GM06990 (cell line): ENCODE measurements around the gene CLCA4.

ENCODE experiments used
- DNase-seq: peaks from one replicate; pipeline ENCODE4 v3.0.0-alpha.2; 2011; ENCODE audit not compliant: insufficient read length; ENCODE audit errors: extremely low read depth
- H3K27me3 ChIP-seq: replicated peaks from 2 replicates; pipeline ENCODE4 v1.6.0; 2011; ENCODE audit warnings: low read length; ENCODE audit not compliant: control insufficient read depth, insufficient read depth
- H3K36me3 ChIP-seq: 2 replicates; pipeline ENCODE4 v1.5.1; 2011; ENCODE audit warnings: low read length; ENCODE audit not compliant: control insufficient read depth, insufficient read depth
- H3K4me3 ChIP-seq: replicated peaks from 2 replicates; pipeline ENCODE4 v1.5.1; 2011; ENCODE audit warnings: low read depth, mild to moderate bottlenecking, control low read depth, low read length
- CTCF ChIP-seq: IDR thresholded peaks from 2 replicates; pipeline ENCODE4 v1.5.1; 2011; ENCODE audit warnings: low read length, control low read depth, mild to moderate bottlenecking, inconsistent platforms; ENCODE audit not compliant: insufficient read depth, poor library complexity, severe bottlenecking

CLCA4 gene

GRCh38 chr1:86530211-86530845, 16.6 kb upstream of the CLCA4 start:
- Histone ChIP-seq H3K4me3 (no peak overlapping the region), H3K36me3 (no peaks in the 10 kb centered on the region), H3K27me3 (no peaks in the 10 kb centered on the region)
- DNase-seq = no peak
- TF ChIP-seq CTCF = no peak

- no peak overlapping the region for H3K4me3 ChIP-seq
- H3K27me3 ChIP-seq = no peaks in the 10 kb centered on the region
- H3K36me3 ChIP-seq = no peaks in the 10 kb centered on the region
- TF ChIP-seq CTCF = no peak
- no peak for DNase-seq
Measured at GRCh38 chr1:86537928-86538695, 8.8 kb upstream of the CLCA4 start.

- H3K27me3 ChIP-seq = no peaks in the 10 kb centered on the region
- no peaks in the 10 kb centered on the region for H3K36me3 ChIP-seq
- TF ChIP-seq CTCF = no peak
- DNase-seq = no peak
- no peak overlapping the region for H3K4me3 ChIP-seq
Measured at GRCh38 chr1:86538775-86539174, 8.1 kb upstream of the CLCA4 start.

- no peak for TF ChIP-seq CTCF
- Histone ChIP-seq H3K27me3 (no peaks in the 10 kb centered on the region), H3K4me3 (no peak overlapping the region), H3K36me3 (no peaks in the 10 kb centered on the region)
- DNase-seq = no peak
Measured at GRCh38 chr1:86541859-86542258, 5.0 kb upstream of the CLCA4 start.

- no peaks in the 10 kb centered on the region for H3K27me3 ChIP-seq
- H3K4me3 ChIP-seq = no peak overlapping the region
- DNase-seq = no peak
- no peak for TF ChIP-seq CTCF
- H3K36me3 ChIP-seq = no peaks in the 10 kb centered on the region
Measured at GRCh38 chr1:86542631-86543030, 4.2 kb upstream of the CLCA4 start.
